Iris pigment epithelial cell (primary cell): ENCODE measurements around the gene ZNF324.
"Not testable (repeated sequence)": the region's sequence is repeated elsewhere in the genome, so short reads cannot be mapped to it uniquely, and the experiment has no call there.

Experiments
- DNase-seq: peaks from one replicate; pipeline ENCODE4 v3.0.0-alpha.2; 2011; ENCODE audit warnings: low read depth

Gene ZNF324

DNA sequence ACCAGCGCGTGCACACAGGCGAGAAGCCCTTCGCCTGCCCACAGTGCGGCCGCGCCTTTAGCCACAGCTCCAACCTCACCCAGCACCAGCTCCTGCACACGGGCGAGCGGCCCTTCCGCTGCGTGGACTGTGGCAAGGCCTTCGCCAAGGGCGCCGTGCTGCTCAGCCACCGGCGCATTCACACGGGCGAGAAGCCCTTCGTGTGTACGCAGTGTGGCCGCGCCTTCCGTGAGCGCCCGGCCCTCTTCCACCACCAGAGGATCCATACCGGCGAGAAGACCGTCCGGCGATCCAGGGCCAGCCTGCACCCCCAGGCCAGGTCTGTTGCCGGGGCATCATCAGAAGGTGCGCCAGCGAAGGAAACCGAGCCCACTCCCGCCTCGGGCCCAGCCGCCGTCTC lies 4.9 kb downstream of the ZNF324 start:
- no peak for DNase-seq

DNA sequence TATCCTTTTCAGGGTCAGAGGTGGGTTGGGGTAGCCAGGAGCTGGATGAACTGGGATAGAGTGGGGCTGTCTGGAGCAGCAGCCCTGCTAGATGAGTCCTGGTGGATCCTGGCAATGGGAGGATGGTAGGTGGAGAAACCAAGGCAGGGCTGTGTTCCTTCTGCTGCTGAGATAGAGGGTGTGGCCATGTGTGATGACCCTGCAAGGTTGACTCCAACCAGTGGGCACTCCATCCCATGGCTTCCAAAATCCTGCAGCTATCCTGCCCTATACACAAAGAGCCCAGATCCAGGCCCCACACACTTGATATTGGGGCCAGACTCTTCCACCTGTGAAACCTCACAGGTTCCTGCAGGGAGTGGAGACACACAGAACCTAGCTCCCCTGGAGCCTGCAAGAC lies 6.9 kb downstream of the ZNF324 start:
- no peak for DNase-seq

DNA sequence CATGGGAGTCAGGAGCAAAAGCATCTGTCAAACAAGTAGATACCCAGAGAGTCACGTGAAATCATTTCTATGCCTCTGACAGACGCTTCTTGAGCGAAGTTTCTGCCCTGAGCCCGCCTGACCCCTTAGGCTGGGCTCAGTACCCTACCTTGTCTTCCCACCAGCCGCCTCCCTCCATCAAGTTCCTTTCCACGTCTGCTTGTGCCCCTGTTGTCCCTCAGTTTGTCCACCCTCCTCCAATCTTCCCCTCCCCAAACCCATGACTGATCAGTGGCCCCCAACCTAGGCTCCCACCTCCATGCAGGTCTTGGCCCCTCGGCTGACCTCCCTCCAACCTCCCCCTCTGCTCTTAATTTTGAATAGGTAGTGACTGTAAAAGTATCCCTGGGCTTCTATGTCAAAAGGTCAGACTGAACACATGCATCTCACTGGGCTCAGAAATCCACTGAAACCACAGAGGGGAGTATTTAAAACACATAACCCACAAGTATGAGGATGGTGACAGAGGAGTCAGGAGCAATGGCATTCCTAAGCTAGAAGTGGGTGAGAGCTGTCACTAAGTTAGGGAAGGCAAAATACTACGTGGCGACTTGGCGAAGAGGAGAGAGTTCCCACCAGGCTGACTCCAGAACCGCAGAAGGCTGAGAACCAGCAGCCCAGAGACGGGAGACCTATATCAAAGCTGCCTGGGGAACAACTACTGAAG lies 7.6 kb downstream of the ZNF324 start:
- DNase-seq, result peak; percentile 76

DNA sequence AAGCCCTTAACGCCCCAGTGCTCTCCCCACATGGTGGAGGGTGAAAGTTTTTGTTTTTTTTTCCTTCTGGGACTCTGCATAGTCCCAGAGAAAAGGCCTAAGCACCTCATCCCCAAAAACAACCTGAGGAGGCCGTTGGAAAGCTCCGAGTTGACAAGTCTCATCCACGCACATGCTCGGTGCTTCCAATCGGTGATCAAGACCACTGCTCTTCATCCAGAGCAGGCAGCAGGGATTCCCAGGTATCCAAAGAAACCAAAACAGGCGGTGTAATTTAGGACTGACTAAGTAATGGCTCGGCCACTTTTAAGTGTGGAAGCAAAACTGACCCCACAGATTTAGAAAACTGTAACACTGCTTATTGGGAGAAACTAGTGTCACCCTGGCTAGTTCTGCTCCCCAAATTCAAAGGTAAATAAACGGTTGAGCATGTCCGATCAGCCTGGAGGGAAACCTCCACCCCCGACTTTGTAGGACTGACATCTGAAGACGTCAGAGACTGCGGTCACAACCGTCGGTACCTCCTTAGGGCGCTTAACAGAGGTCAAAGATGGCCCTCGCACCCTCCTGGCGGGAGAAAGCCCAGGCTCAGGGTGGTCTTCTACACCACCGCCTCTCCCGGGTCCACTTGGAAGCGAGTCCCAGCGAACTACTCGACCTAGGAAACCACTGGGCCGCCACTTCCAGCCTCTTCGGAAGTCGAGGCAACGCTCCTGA lies 8.3 kb downstream of the ZNF324 start:
- DNase-seq, result no peak

DNA sequence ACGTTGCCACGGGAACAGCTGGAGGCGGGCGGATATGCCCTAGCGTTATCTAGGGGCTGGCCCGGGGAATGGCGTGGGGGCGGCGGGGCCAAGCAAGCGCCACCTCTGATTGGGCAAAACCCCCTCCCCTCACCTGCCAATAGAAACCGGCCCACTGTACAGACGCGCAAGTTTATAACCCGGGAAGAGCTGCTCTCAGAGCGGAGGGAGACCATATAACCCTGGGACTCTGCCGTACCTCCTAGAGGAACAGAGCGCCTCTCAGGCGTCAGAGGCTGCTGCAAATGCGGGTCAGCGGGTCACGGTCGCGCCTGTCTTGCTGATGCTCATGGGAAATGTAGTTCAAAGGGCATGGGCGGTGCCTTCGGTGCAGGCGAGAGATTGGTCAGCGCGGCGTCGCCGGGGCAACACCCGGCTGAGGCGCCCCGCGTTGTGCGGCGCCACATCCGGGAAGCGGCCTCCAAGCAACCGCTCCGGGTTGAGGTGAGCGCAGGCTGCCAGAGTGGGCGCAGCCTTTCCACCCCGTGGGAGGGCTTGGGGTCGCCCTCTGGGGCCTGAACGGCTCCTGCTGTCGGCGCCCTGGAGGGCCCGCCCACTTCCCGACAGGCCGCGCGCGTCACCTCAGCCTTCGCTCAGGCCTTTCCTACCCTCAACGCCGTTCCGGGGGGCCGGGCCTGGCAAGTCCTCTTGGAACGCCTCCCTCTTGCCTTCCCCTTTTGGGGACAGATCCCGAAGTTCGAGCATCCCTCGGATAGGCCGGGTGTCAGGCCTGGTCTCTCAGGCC lies 9.0 kb downstream of the ZNF324 start, which contains the start of gene ZNF446:
Gene ZNF446 (plus strand): TSS at position 639 of the 784 bp plus-strand sequence. CDS start 867 bp downstream, outside the sequence.
- peak; percentile 98 for DNase-seq

DNA sequence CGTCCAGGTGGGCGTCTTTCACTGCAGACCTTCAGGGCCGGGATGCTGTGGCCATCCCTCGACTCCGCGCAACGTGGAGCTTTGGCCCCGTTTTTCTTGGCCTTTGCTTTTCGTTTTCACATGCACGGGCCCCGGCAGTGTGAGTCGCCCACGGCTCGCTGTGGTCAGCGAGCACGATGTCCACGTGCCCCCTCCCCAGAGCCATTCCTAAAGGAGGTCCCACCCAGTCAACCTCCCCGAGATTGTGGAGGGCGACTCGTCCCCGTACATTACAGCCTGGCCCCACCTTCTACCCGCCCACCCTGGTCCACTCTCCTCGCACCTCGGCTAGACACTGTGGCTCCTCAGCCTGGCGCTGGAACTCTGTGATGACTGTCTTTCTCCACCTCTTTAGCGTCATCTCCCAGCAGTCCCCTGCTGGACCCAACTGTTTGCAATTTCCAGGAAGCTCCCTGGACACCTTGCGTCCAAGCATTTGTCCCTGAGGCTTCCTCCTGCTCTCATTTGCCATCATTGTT lies 9.7 kb downstream of the ZNF324 start:
- peak; percentile 18 for DNase-seq

DNA sequence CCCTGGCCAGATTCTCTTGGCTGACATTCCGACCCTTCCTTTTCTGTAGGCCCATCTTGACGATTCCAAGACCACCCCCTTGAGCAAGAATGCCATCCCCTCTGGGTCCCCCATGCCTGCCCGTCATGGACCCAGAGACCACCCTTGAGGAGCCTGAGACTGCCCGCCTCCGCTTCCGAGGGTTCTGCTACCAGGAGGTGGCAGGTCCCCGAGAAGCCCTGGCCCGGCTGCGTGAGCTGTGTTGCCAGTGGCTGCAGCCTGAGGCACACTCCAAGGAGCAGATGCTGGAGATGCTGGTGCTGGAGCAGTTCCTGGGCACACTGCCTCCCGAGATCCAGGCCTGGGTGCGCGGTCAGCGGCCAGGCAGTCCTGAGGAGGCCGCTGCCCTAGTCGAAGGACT lies 10.2 kb downstream of the ZNF324 start:
- DNase-seq, result no peak

DNA sequence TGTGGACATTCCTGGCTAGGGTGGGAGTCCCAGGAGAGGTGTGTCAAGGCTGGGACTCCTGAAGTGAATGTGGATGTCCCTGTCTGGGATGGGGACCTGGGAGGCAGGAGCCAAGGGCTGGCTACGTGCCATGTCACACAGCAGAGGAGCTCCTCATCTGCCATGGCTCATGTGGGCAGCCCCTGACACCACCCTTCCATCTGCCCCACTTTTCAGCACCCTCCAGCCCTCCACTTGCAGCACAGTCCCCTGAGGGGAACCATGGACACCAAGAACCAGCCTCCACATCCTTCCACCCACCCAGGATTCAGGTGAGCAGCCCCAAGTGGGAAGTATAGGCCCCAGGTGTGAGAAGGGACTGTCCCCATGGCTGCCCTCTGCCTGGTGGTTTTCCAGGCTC lies 11.0 kb downstream of the ZNF324 start:
- no peak for DNase-seq

DNA sequence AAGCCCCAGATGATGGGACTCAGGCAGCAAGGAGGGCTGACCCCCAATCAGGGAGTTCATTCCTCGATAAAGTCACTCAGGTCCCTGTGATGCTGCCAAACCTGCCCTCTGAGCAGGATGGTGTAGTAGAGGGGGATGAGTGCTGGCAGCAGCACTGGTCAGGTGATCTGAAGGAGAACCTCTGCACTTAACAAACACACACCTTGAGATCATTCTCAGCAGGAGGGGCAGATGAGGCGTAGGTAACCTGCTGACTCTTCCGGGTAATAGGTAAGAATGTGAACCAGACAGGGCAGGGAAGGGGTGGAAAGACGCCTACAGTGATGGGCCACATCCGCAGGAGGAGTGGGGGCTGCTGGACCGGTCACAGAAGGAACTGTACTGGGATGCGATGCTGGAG lies 12.4 kb downstream of the ZNF324 start:
- no peak for DNase-seq

DNA sequence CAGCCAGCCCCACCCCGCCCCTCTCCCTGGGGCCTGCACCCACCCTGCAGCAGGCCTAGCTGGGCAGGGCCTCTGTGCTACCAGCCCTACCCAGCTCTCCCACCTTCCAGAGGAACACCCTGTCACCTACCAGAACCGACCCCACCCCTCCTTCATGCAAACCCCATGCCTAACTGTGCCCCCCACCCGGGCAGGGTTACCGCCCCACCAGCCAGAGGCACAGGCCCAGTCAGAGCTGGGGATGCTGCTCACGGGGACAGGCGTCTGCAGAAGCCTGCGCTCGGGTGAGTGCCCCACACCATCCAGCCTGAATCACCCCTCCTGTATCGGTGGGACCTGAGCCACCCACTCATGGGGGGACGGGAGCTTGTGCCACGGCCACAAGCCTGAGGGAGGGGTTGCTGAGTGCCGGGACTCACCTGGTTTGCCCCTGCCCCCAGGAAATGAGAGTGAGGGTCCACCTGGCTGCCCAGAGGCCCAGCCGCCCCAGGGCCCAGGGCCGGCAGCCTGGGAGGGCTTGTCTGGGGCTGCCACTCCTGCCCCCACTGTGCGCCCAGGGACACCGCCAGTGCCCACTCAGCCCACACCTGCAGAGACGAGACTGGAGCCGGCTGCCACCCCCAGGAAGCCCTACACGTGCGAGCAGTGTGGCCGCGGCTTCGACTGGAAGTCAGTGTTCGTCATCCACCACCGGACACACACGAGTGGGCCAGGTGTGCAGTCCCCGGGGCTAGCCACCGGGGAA lies 13.0 kb downstream of the ZNF324 start:
- no peak for DNase-seq

DNA sequence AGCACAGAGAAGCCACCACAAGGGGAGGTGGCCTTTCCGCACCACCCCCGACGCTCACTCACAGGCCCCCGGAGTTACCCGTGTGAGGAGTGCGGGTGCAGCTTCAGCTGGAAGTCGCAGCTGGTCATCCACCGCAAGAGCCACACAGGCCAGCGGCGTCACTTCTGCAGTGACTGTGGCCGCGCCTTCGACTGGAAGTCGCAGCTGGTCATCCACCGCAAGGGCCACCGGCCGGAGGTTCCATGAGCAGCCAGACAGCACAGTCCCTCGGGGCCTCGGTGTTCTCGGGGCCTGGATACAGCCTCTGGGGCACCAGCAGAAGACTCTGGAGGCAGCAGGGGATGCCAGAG lies 13.6 kb downstream of the ZNF324 start:
- no peak for DNase-seq

DNA sequence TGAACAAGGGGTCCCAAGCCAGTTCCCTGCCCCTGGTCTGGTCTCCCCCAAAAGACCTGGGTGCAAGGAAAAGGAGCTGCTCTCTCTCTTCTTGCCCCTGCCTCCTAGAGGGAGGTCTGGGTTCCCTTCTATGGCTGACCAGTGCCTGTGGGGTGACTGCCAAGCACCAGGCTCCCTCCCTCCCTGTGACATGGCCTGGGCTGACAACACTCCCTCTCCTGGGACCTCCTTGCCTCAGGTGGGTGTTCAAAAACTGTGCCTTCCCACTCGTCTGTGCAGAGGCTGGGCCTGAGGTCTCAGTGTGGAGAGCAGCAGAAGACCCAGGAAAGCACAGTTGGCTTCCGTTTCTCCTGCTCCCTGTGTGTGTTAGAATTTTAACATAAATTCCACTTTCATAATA lies 14.0 kb downstream of the ZNF324 start:
- no peak for DNase-seq

DNA sequence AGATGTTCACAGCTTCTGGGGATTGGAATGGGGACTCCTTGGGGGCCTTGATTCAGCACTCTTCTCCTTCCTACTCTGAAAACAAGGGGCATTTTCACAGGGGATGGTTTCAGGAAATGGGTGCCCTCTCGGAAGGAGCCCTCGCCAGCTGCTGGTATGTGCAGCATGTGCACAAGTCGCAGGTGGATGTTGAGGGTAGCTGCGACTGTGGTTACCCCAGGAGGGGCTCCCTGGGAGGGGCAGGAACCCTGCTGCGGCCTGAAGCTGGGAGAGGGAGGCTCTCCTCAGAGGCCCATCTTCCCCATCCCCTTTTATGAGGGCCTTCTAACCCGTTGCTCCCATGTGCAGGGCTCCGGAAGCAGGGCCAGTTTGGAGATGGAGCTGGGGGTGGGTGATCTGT lies 15.5 kb downstream of the ZNF324 start:
- no peak for DNase-seq

DNA sequence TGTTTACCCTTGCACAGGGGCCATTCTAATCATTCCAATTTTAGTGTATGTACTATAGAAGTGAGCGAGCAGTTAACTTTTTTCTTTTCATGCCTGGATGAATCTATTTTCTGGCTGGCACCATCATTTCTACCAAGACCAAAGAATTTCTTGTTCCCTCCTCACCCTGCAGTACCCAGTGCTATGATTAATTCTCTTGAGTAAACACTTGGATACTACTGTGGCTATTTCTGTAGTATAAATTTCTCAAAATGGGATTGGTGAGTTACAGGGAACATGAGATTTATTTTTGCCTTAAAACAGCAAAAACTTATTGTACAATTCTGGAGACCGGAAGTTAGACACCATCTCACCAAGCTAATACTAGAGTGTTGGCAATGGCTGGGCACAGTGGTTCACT lies 16.9 kb downstream of the ZNF324 start:
- DNase-seq, result no peak

DNA sequence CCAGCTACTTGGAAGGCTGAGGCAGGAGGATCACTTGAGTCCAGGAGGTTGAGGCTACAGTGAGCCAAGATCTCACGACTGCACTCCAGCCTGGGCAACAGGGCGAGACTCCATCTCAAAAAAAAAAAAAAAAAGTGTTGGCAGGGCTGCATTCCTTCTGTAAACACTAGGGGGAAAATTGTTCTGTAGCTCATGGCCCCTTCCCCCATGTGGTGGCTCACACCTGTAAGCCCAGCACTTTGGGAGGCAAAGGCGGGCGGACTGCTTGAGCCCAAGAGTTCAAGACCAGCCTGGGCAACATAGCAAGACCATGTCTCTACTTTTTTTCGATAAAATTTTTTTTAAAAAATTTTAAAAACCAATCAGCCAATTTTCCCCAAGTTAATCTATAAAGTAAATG lies 17.5 kb downstream of the ZNF324 start:
- DNase-seq, result not testable (repeated sequence)

DNA sequence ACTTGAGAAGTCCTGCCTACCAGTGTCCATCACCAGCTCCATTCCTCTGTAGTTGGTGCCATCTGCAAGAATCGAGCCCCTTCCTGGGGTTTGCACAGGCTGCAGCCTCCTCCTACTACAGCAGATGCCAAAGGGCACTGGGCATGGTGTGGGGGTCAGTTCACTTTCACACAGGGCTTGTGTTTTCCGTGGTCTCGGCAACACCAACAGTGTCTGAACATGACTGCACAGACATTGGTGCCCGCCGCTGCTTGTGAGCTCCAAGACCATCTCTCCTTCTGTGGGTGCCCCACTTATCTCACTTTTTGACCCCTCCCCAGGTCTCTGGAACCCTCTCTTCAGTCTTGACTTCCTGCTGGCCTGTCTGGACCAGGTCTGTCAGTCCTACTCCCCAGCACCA lies 24.5 kb downstream of the ZNF324 start:
- DNase-seq, result no peak

DNA sequence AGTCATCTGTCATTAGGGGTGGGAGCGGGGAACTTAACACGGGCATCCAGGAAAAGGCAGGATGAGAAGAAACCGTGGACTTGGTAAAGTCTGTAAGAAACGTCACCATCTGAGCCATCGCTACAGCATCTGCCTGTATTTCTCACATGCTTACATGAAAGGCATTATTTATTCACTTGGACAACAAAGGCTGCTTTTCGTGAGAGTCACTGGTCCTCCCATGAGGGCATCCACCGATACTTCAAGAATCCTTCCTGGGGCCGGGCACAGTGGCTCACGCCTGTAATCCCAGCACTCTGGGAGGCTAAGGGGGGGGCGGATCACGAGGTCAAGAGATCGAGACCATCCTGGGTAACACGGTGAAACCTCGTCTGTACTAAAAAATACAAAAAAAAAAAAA lies 25.4 kb downstream of the ZNF324 start:
- no peak for DNase-seq

DNA sequence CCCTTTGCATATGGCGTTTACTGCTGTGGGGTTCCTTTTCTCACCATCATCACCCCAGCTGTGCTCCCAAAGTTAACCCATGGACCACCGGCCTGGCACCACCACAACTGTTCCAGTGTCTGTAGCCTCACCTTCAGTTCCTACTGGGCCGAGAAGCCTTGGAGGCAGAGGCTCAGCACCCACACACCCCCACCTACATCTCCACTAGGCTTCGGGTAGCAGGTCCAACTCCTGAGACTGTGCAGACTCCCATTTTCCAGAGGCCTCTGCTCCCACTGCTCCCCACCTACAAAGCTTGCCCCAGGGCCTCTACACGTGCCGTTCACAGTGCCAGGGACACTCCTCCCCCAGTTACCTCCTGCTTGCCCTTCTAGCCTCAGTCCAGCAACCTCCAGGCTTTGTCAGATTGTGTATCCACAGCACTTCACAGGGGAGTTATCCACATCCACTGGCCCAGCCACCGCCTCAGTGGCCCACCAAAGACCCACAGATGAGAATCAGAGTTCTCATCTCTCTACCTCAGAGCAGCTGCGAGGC lies 30.8 kb downstream of the ZNF324 start:
- DNase-seq, result no peak

DNA sequence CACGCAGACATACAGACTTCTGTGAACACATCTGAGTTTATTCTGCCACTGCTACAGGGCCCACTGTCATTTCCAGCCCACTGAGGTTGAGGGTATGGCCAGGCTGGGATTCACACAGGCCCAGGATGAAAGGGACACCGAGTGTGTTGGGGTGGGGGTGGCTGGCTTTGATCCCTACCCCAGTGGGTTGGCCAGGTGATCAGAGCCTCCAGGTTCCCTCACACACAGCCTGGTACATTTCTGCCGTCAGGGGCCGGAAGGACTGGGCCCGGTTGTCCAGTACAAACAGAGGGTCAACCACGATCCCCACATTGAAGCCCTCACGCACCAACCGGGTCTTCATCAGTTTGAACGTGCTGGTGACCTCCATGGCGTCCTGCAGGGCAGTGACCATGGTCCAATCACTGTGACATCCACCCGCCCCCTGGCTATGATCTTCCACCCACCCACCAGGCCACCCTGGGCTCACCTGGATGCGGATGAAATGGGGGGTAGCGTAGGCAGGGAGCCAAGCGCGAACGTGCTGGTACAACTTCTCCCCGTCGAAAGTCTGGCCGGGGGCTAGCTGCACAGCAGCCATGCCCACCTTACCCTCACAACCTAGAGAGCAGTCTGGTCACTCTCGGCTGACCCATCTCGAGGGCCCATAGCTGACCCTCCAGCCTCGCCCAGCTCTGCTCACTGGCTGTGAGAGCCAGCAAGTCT lies 31.6 kb downstream of the ZNF324 start:
- DNase-seq, result no peak

DNA sequence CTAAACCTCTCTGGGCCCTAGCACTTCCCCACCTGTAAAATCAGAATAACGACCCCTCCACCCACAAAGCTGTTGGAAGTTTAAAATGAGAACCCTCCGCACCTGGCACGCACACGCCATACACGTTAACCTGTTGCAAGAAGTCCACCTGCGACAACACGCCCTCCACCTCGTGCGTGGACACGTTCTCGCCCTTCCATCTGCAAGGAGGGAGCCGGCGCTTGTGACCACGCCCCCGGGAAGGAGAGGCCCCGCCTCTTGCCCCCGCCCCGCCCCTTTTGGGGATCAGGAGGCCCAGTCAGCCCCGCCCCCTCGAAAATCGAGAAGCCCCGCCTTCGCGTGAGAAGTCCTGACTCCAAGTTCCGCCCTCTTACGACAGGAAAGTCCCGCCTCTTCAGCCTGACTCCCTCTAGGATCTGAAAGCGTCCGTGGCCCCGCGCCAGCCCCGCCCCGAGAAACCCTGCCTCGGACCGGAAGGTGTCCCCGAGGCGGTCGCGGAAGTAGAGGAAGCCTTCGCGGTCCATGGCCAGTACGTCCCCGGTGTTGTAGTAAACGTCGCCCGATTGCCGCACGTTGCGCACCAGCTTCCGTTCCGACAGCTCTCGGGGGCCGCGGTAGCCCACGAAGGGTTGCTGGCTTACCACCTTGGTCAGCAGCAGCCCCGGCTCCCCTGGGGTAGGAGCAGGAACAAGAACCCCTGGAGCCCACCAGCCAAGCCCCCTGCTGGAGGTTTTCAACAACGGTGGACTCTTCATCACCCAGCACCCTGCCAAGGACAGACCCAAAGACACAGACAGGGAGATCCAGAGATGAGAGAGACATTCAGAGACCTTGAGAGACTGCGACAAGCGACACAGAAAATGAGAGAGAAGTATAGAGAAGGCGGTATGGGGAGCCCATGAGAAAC lies 32.4 kb downstream of the ZNF324 start:
- DNase-seq, result peak; percentile 99
